HCT116 (cell line): ENCODE results near the gene OR56B4. TPM values are rescaled to one million over a fixed set of nuclear protein-coding genes. Genes with fewer than 3 reads are reported as not detected.

Source experiments
- ATAC-seq: fragments of 200-7000 bp; cut with Tn5 transposase; 2 replicates; pipeline ENCODE4 v1.9.1; 2020; ENCODE audit warnings: mild to moderate bottlenecking, moderate library complexity
- BruUV-seq: library from RNA; stranded (reverse); fragments of 400-500 nt; replicated peaks from 2 replicates; lab custom pipeline; 2021; lab: Mats Ljungman, UMichigan
- CTCF ChIA-PET: fragments of 300-600 bp; sonication (Branson Sonifier 250); formaldehyde crosslinking; loops from one replicate; lab custom pipeline; 2021; ENCODE audit warnings: antibody characterized with exemption; lab: Charles Lee
- POLR2A ChIA-PET: fragments of 300-600, 350-600 bp; sonication (Branson Sonifier 250); formaldehyde crosslinking; loops from one replicate; lab custom pipeline; 2021; ENCODE audit warnings: antibody characterized with exemption; lab: Charles Lee
- RAD21 ChIA-PET, 2 experiments: fragments of 300-600 bp; sonication (Branson Sonifier 250); formaldehyde crosslinking; loops; one replicate each; lab custom pipeline; 2023; ENCODE audit warnings: low total read pairs in 2 of 2; ENCODE audit not compliant: uncharacterized antibody in 2 of 2, unreplicated experiment in 2 of 2, low non-redundant PET in 1 of 2; lab: Charles Lee
- DNase-seq: peaks from one replicate; pipeline ENCODE4 v3.0.0-alpha.2; 2010; ENCODE audit warnings: low read depth, low spot score
- H2AFZ ChIP-seq: fragments of 200-600 bp; shearing (Covaris generic), sonication (generic); 2 replicates; pipeline ENCODE4 v1.6.1; 2017; ENCODE audit warnings: low read depth, mixed run types, mixed read lengths, antibody characterized with exemption, low read length; ENCODE audit not compliant: poor library complexity, severe bottlenecking
- H3K27ac ChIP-seq: 2 replicates; pipeline ENCODE4 v1.5.1; 2012; ENCODE audit warnings: low read depth, low read length
- H3K27me3 ChIP-seq: fragments of 200-600 bp; sonication (generic); 2 replicates; pipeline ENCODE4 v1.6.1; 2016; ENCODE audit warnings: mixed run types, low read length, mixed read lengths; ENCODE audit not compliant: insufficient read depth
- H3K36me3 ChIP-seq, 2 experiments: fragments of 200-500 bp in 1 of 2; fragments of 200-600 bp in 1 of 2; sonication (Bioruptor generic) in 1 of 2; sonication (generic) in 1 of 2; 2 replicates each; pipeline versions ENCODE4 v1.5.1 to v1.6.1; 2014 to 2016; ENCODE audit warnings: low read length in 2 of 2, inconsistent platforms in 1 of 2, mixed read lengths in 1 of 2, mixed run types in 1 of 2; ENCODE audit not compliant: insufficient read depth in 2 of 2, control insufficient read depth in 1 of 2
- H3K4me1 ChIP-seq, 2 experiments: fragments of 200-600 bp in 1 of 2; sonication (generic) in 1 of 2; 2 replicates each; pipeline versions ENCODE4 v1.5.1 to v1.6.1; 2012 to 2017; ENCODE audit warnings: low read length in 2 of 2, inconsistent platforms in 1 of 2, mild to moderate bottlenecking in 1 of 2, mixed read lengths in 1 of 2, mixed run types in 1 of 2, moderate library complexity in 1 of 2; ENCODE audit not compliant: insufficient read depth in 2 of 2, control insufficient read depth in 1 of 2
- H3K4me2 ChIP-seq: fragments of 200-600 bp; sonication (generic); 2 replicates; pipeline ENCODE4 v1.6.1; 2017; ENCODE audit warnings: mixed run types, low read length, mixed read lengths
- H3K4me3 ChIP-seq, 2 experiments: fragments of 200-600 bp in 1 of 2; sonication (generic) in 1 of 2; replicated peaks in 1 of 2; 2 replicates each; pipeline ENCODE4 v1.5.1; 2011 to 2016; ENCODE audit warnings: low read length in 2 of 2, control low read depth in 1 of 2, low read depth in 1 of 2, mild to moderate bottlenecking in 1 of 2, mixed read lengths in 1 of 2, mixed run types in 1 of 2
- H3K79me2 ChIP-seq: fragments of 200-600 bp; sonication (generic); 2 replicates; pipeline ENCODE4 v1.6.1; 2017; ENCODE audit warnings: mild to moderate bottlenecking, mixed run types, low read length, moderate library complexity, mixed read lengths; ENCODE audit not compliant: insufficient read depth
- H3K9ac ChIP-seq: fragments of 200-600 bp; sonication (generic); 2 replicates; pipeline ENCODE4 v1.6.1; 2016; ENCODE audit warnings: low read length, mixed read lengths
- H3K9me2 ChIP-seq: fragments of 200-600 bp; sonication (generic), shearing (Covaris generic); 2 replicates; pipeline ENCODE4 v1.6.1; 2017; ENCODE audit warnings: mixed run types, mild to moderate bottlenecking, moderate library complexity; ENCODE audit not compliant: insufficient read depth
- H3K9me3 ChIP-seq, 2 experiments: fragments of 200-500 bp in 1 of 2; fragments of 200-600 bp in 1 of 2; sonication (Bioruptor generic) in 1 of 2; sonication (generic) in 1 of 2; 2 replicates each; pipeline ENCODE4 v1.6.1; 2014 to 2017; ENCODE audit warnings: low read length in 2 of 2, mixed read lengths in 2 of 2, inconsistent platforms in 1 of 2, low read depth in 1 of 2, mild to moderate bottlenecking in 1 of 2, mixed run types in 1 of 2, moderate library complexity in 1 of 2; ENCODE audit not compliant: control insufficient read depth in 1 of 2, insufficient read depth in 1 of 2
- H4K20me1 ChIP-seq: fragments of 200-600 bp; sonication (generic), shearing (Covaris generic); 2 replicates; pipeline ENCODE4 v1.6.1; 2017; ENCODE audit warnings: mixed run types, mild to moderate bottlenecking, moderate library complexity; ENCODE audit not compliant: insufficient read depth
- ELF1 ChIP-seq: IDR thresholded peaks from 2 replicates; pipeline ENCODE4 v1.6.1; 2012; ENCODE audit warnings: low read depth, borderline replicate concordance
- EZH2 ChIP-seq: fragments of 200-600 bp; sonication (generic); IDR thresholded peaks from 2 replicates; pipeline ENCODE4 v1.6.1; 2017; ENCODE audit warnings: antibody characterized with exemption, mixed run types
- FOSL1 ChIP-seq: IDR thresholded peaks from 2 replicates; pipeline ENCODE4 v1.6.1; 2012; ENCODE audit warnings: low read depth
- POLR2AphosphoS5 ChIP-seq: IDR thresholded peaks from 2 replicates; pipeline ENCODE4 v1.6.1; 2011; ENCODE audit warnings: mild to moderate bottlenecking, low read depth, low read length, moderate library complexity
- SP1 ChIP-seq: IDR thresholded peaks from 2 replicates; pipeline ENCODE4 v1.6.1; 2012; ENCODE audit warnings: low read depth
- YY1 ChIP-seq: IDR thresholded peaks from 2 replicates; pipeline ENCODE4 v1.6.1; 2011; ENCODE audit warnings: low read length, low read depth, moderate library complexity, mild to moderate bottlenecking; ENCODE audit not compliant: insufficient replicate concordance; ENCODE audit errors: extremely low read depth
- intact Hi-C: fragments of 100-400 bp; cut with micrococcal nuclease; formaldehyde crosslinking; loops from 2 replicates; pipeline ENCODE4 v1.10.0; 2022
- total RNA-seq: library from RNA; stranded (reverse); gene quantifications from one replicate; pipeline ENCODE4 v1.2.1, GENCODE V29; 2021; ENCODE audit not compliant: unreplicated experiment
- TF ChIP-seq, protein P1 (sequence below): IDR thresholded peaks from 2 replicates; pipeline ENCODE4 v1.6.1; 2012; ENCODE audit warnings: low read depth

Gene OR56B4
- total RNA-seq, 1 experiment from 2014 or later: not detected

DNA sequence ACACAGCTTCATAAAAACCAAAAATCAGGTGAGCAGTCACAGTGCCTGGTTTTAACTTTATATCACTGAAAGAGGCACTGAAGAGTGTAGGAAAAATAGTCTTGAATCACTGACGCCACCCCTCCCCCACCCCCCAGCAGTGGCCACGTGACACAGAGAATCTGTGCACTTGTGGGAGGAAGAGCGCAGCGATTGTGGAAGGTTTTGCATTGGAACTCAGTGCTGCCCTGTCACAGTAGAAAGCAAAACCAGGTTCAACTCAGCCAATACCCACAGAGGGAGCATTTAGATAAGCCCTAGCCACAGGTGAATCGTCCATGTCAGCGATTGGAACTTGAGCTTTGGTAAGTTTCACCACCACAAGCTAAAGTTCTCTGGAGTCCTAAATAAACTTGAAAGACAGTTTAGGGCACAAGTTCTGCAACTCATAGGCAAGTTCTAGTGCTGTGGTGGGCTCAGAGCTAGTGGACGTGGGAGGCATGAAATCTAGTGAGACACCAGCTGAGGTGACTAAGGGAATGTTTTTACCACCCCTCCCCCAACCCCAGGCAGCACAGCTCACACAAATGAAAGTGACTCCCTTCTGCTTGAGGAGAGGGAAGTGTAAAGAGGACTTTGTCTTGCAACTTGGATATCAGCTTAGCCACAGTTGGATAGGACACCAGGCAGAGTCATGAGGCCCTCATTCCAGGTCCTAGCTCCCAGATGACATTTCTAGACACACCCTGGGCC is 49.3 kb downstream of the OR56B4 start:
- intact Hi-C loops: no loop called here
- ChIA-PET CTCF (no interaction called here), RAD21 (no interaction called here), POLR2A (no interaction called here)
- Histone ChIP-seq H3K27ac (no peak overlapping the region), H4K20me1 (no peaks in the 10 kb centered on the region), H3K4me1 (no peaks in the 10 kb centered on the region), H3K4me3 (no peak overlapping the region), H2AFZ (no peak overlapping the region), H3K9me2 (no peaks in the 10 kb centered on the region), H3K4me2 (no peak overlapping the region), H3K9me3 (no peaks in the 10 kb centered on the region), H3K79me2 (no peaks in the 10 kb centered on the region), H3K36me3 (no peaks in the 10 kb centered on the region), H3K27me3 (peaks cover 4% of the 10 kb centered on the region; the same call in 1 of the 2 replicates), H3K9ac (no peak overlapping the region)
- TF ChIP-seq ELF1: no peak
- TF ChIP-seq SP1: no peak
- TF ChIP-seq EZH2: no peak
- no peak for TF ChIP-seq FOSL1
- no peak for TF ChIP-seq POLR2AphosphoS5
- TF ChIP-seq YY1: no peak
- TF ChIP-seq, protein P1, sequence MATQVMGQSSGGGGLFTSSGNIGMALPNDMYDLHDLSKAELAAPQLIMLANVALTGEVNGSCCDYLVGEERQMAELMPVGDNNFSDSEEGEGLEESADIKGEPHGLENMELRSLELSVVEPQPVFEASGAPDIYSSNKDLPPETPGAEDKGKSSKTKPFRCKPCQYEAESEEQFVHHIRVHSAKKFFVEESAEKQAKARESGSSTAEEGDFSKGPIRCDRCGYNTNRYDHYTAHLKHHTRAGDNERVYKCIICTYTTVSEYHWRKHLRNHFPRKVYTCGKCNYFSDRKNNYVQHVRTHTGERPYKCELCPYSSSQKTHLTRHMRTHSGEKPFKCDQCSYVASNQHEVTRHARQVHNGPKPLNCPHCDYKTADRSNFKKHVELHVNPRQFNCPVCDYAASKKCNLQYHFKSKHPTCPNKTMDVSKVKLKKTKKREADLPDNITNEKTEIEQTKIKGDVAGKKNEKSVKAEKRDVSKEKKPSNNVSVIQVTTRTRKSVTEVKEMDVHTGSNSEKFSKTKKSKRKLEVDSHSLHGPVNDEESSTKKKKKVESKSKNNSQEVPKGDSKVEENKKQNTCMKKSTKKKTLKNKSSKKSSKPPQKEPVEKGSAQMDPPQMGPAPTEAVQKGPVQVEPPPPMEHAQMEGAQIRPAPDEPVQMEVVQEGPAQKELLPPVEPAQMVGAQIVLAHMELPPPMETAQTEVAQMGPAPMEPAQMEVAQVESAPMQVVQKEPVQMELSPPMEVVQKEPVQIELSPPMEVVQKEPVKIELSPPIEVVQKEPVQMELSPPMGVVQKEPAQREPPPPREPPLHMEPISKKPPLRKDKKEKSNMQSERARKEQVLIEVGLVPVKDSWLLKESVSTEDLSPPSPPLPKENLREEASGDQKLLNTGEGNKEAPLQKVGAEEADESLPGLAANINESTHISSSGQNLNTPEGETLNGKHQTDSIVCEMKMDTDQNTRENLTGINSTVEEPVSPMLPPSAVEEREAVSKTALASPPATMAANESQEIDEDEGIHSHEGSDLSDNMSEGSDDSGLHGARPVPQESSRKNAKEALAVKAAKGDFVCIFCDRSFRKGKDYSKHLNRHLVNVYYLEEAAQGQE: no peak
- BruUV-seq: no TSS peak
- DNase-seq (no peak), ATAC-seq (no peak)

Other genes starting within 250 kb of the OR56B4 start
- not detected for gene OR52E8, start 250.0 kb upstream of the OR56B4 start, total RNA-seq
- not detected for gene OR52E4, start 227.1 kb upstream of the OR56B4 start, total RNA-seq
- not detected for gene OR52E5, start 214.5 kb upstream of the OR56B4 start, total RNA-seq
- not detected for gene OR56A3, start 165.4 kb upstream of the OR56B4 start, total RNA-seq
- gene OR56A5, start 139.2 kb upstream of the OR56B4 start, total RNA-seq: not detected
- not detected for gene OR52L1, start 120.7 kb upstream of the OR56B4 start, total RNA-seq
- not detected for gene OR56A4, start 100.7 kb upstream of the OR56B4 start, total RNA-seq
- gene OR56A1, start 76.9 kb upstream of the OR56B4 start, total RNA-seq: not detected
- not detected for gene OR52B2, start 62.6 kb downstream of the OR56B4 start, total RNA-seq
- gene OR52W1, start 91.5 kb downstream of the OR56B4 start, total RNA-seq: not detected
- gene C11orf42, start 97.9 kb downstream of the OR56B4 start, total RNA-seq: not detected
- gene FHIP1B, start 127.0 kb downstream of the OR56B4 start, total RNA-seq: 32.1 TPM
- gene CNGA4, start 131.4 kb downstream of the OR56B4 start, total RNA-seq: 0.27 TPM
- gene CCKBR, start 152.2 kb downstream of the OR56B4 start, total RNA-seq: not detected
- gene CAVIN3, start 212.8 kb downstream of the OR56B4 start, total RNA-seq: 18.6 TPM